OCI-LY7 (cell line): Measurements from ENCODE around the gene PPL. TPM values are rescaled to one million over a fixed set of nuclear protein-coding genes. Genes with fewer than 3 reads are reported as not detected.

Source experiments
- BruUV-seq: library from RNA; stranded (reverse); fragments of 400-500 nt; replicated peaks from 2 replicates; lab custom pipeline; 2021; lab: Mats Ljungman, UMichigan
- CTCF ChIA-PET: fragments of 300-600 bp; sonication (Branson Sonifier 250); formaldehyde crosslinking; loops from one replicate; lab custom pipeline; 2022; ENCODE audit warnings: antibody characterized with exemption; ENCODE audit not compliant: unreplicated experiment; lab: Charles Lee
- POLR2A ChIA-PET: fragments of 300-600 bp; sonication (Branson Sonifier 250); formaldehyde crosslinking; loops from one replicate; lab custom pipeline; 2022; ENCODE audit warnings: antibody characterized with exemption; lab: Charles Lee
- DNase-seq: peaks from one replicate; pipeline ENCODE4 v3.0.0-alpha.2; 2015; ENCODE audit warnings: low spot score
- H2AFZ ChIP-seq: fragments of 200-600 bp; sonication (generic), shearing (Covaris generic); 2 replicates; pipeline ENCODE4 v1.6.1; 2014; ENCODE audit warnings: mild to moderate bottlenecking, antibody characterized with exemption, low read length, moderate library complexity
- H3K27ac ChIP-seq: fragments of 200-600 bp; sonication (generic); 2 replicates; pipeline ENCODE4 v1.5.1; 2014; ENCODE audit warnings: mixed run types, low read depth, mild to moderate bottlenecking, moderate library complexity, low read length, inconsistent platforms; ENCODE audit not compliant: poor library complexity, severe bottlenecking
- H3K36me3 ChIP-seq: fragments of 200-600 bp; sonication (generic); 2 replicates; pipeline ENCODE4 v1.6.1; 2014; ENCODE audit warnings: mild to moderate bottlenecking, antibody characterized with exemption, low read length, moderate library complexity, mixed read lengths; ENCODE audit not compliant: insufficient read depth
- H3K4me1 ChIP-seq: fragments of 200-600 bp; sonication (generic); 2 replicates; pipeline ENCODE4 v1.5.1; 2014; ENCODE audit warnings: mild to moderate bottlenecking, low read length; ENCODE audit not compliant: insufficient read depth, poor library complexity, severe bottlenecking
- H3K4me2 ChIP-seq: fragments of 200-600 bp; sonication (generic); 2 replicates; pipeline ENCODE4 v1.6.1; 2014; ENCODE audit warnings: mild to moderate bottlenecking, low read length
- H3K4me3 ChIP-seq: fragments of 200-600 bp; sonication (generic); 2 replicates; pipeline ENCODE4 v1.5.1; 2014; ENCODE audit warnings: mild to moderate bottlenecking, low read depth, low read length; ENCODE audit not compliant: poor library complexity, severe bottlenecking
- H3K79me2 ChIP-seq: fragments of 200-600 bp; sonication (generic); 2 replicates; pipeline ENCODE4 v1.6.1; 2016; ENCODE audit warnings: low read depth, mild to moderate bottlenecking, low read length, moderate library complexity, mixed read lengths; ENCODE audit not compliant: insufficient read depth
- H3K9me2 ChIP-seq: fragments of 200-600 bp; sonication (generic); 2 replicates; pipeline ENCODE4 v1.6.1; 2016; ENCODE audit warnings: mild to moderate bottlenecking, low read length, mixed read lengths; ENCODE audit not compliant: insufficient read depth
- H3K9me3 ChIP-seq: fragments of 200-600 bp; sonication (generic); 2 replicates; pipeline ENCODE4 v1.6.1; 2014; ENCODE audit warnings: mild to moderate bottlenecking, mixed run types, low read length, mixed read lengths
- H4K20me1 ChIP-seq: fragments of 200-600 bp; sonication (generic); 2 replicates; pipeline ENCODE4 v1.6.1; 2014; ENCODE audit warnings: mild to moderate bottlenecking, antibody characterized with exemption, low read length, moderate library complexity, mixed read lengths; ENCODE audit not compliant: insufficient read depth
- EZH2phosphoT487 ChIP-seq: fragments of 200-600 bp; sonication (generic); IDR thresholded peaks from 2 replicates; pipeline ENCODE4 v1.6.1; 2018; ENCODE audit warnings: low read depth, borderline replicate concordance, mild to moderate bottlenecking, mixed run types, antibody characterized with exemption, low read length, moderate library complexity, mixed read lengths
- intact Hi-C: fragments of 100-400 bp; cut with micrococcal nuclease; formaldehyde crosslinking; loops from one replicate; pipeline ENCODE4 v1.10.0; 2022; ENCODE audit not compliant: unreplicated experiment
- total RNA-seq, 2 experiments: library from RNA; depleted of rRNA in 1 of 2; stranded (reverse); fragments of >200 nt in 1 of 2; shearing (Covaris generic) in 1 of 2; gene quantifications; 2 replicates each; pipeline ENCODE4 v1.2.3, GENCODE V29; 2014 to 2022
- TF ChIP-seq, protein P1 (sequence below): fragments of 200-600 bp; sonication (generic); conservative IDR thresholded peaks from 2 replicates; pipeline ENCODE4 v1.5.1; 2014; ENCODE audit warnings: mild to moderate bottlenecking, antibody characterized with exemption, low read length, moderate library complexity, mixed read lengths

The PPL gene
- total RNA-seq, 2 experiments from 2014 or later = not detected

DNA sequence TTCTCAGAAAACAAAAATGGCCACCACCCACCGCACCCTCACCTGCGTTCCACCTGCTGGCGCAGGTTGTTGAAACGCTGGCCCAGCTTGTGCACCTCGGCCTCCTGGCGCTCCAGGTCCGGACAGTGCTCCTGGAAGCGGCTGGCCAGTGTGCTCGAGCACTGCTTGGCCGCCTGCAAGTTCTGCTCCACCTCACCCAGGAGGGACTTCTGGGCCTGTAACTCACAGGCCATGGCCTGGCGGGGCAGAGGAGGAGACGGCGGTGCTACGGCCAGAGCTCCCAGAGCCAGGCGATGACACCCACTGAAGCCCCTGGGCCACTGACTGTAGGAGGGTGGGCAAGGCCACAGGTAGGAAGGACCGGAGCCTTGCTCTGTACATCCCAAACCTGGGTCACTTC, 46.3 kb downstream of the PPL start:
- Histone ChIP-seq H3K27ac (no peak overlapping the region), H3K4me3 (no peak overlapping the region), H4K20me1 (no peaks in the 10 kb centered on the region), H3K9me2 (no peaks in the 10 kb centered on the region), H3K79me2 (no peaks in the 10 kb centered on the region), H3K4me2 (no peak overlapping the region), H3K4me1 (no peaks in the 10 kb centered on the region), H3K36me3 (peaks cover 4% of the 10 kb centered on the region; the same call in 1 of the 2 replicates), H3K9me3 (no peaks in the 10 kb centered on the region), H2AFZ (no peak overlapping the region)
- DNase-seq = no peak
- no TSS peak for BruUV-seq
- ChIA-PET POLR2A (no interaction called here), CTCF (no interaction called here)
- TF ChIP-seq, protein P1, sequence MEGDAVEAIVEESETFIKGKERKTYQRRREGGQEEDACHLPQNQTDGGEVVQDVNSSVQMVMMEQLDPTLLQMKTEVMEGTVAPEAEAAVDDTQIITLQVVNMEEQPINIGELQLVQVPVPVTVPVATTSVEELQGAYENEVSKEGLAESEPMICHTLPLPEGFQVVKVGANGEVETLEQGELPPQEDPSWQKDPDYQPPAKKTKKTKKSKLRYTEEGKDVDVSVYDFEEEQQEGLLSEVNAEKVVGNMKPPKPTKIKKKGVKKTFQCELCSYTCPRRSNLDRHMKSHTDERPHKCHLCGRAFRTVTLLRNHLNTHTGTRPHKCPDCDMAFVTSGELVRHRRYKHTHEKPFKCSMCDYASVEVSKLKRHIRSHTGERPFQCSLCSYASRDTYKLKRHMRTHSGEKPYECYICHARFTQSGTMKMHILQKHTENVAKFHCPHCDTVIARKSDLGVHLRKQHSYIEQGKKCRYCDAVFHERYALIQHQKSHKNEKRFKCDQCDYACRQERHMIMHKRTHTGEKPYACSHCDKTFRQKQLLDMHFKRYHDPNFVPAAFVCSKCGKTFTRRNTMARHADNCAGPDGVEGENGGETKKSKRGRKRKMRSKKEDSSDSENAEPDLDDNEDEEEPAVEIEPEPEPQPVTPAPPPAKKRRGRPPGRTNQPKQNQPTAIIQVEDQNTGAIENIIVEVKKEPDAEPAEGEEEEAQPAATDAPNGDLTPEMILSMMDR = no peak
- TF ChIP-seq EZH2phosphoT487 = no peak
- intact Hi-C loops = no loop called here

DNA sequence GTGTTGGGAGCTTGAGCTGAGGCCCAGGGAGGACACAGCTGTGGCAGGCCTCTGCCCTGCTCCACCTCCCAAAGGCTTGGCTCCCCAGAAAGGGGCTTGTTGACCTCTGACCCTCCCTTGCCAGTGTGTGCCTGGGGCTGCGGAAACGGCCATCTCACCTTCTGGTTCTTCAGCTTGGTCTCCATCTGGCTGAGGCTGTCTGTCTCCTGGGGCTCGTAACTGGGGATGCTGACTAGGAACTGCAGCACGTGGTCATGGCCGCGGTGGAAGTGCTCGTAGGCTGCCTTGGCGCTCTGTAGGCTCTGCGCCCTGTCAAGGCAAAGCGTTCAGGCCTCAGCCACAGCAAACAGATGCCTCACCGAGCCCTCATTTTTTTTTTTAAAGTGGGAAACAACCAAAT, 46.9 kb downstream of the PPL start:
- Histone ChIP-seq H3K4me3 (no peak overlapping the region), H3K27ac (no peak overlapping the region), H3K36me3 (peaks cover 5% of the 10 kb centered on the region; the same call in 1 of the 2 replicates), H3K9me2 (no peaks in the 10 kb centered on the region), H3K9me3 (no peaks in the 10 kb centered on the region), H3K4me1 (no peaks in the 10 kb centered on the region), H3K4me2 (no peak overlapping the region), H2AFZ (no peak overlapping the region), H4K20me1 (no peaks in the 10 kb centered on the region), H3K79me2 (no peaks in the 10 kb centered on the region)
- TF ChIP-seq, protein P1 = no peak
- TF ChIP-seq EZH2phosphoT487 = no peak
- ChIA-PET CTCF (no interaction called here), POLR2A (no interaction called here)
- BruUV-seq = no TSS peak
- intact Hi-C loops = no loop called here
- DNase-seq = no peak

DNA sequence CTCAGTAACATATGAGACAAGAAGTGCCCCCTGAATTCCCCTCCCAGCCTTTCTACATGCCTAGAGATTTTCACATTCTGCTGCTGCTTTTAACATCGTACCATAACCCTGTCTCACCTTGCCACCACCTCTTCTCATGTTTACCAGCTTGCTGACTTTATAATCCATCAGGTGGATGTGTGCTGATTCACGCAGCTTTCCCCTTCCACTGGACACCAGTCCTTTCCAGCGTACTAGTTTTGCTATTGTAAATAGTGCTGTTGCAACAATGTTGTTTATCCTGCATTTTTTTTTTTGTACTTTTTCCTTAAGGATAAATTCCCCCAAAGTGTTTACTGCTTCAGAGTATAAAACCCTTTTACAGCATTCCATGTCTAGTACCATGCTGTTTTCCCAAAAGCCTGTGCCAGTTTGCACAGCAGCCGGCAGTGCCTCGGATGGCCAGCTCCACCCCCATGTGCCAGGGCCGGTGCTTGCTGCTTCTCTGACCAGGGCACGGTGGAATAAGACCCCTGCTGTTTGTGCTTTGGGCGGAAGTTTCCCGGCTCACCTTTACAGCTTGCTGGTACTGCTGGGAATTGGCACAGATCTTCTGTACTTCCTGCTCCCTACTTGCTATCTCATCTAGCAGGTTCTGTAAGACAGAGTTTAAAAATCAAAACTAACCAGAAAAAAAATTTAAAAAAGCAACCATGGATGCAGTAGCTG, 48.4 kb downstream of the PPL start:
- DNase-seq = no peak
- H3K4me3 ChIP-seq = no peak overlapping the region
- H3K36me3 ChIP-seq = peaks cover 16% of the 10 kb centered on the region; the same call in 1 of the 2 replicates
- H2AFZ ChIP-seq = no peak overlapping the region
- no peaks in the 10 kb centered on the region for H3K9me3 ChIP-seq
- POLR2A ChIA-PET = no interaction called here
- no peaks in the 10 kb centered on the region for H3K79me2 ChIP-seq
- H3K4me1 ChIP-seq = no peaks in the 10 kb centered on the region
- no TSS peak for BruUV-seq
- no peak for TF ChIP-seq EZH2phosphoT487
- TF ChIP-seq, protein P1 = no peak
- intact Hi-C loops = no loop called here
- no peak overlapping the region for H3K4me2 ChIP-seq
- CTCF ChIA-PET = no interaction called here
- H4K20me1 ChIP-seq = no peaks in the 10 kb centered on the region
- H3K27ac ChIP-seq = no peak overlapping the region
- no peaks in the 10 kb centered on the region for H3K9me2 ChIP-seq
